Measurements from ENCODE around the gene EXOC7.

EXOC7 gene

DNA sequence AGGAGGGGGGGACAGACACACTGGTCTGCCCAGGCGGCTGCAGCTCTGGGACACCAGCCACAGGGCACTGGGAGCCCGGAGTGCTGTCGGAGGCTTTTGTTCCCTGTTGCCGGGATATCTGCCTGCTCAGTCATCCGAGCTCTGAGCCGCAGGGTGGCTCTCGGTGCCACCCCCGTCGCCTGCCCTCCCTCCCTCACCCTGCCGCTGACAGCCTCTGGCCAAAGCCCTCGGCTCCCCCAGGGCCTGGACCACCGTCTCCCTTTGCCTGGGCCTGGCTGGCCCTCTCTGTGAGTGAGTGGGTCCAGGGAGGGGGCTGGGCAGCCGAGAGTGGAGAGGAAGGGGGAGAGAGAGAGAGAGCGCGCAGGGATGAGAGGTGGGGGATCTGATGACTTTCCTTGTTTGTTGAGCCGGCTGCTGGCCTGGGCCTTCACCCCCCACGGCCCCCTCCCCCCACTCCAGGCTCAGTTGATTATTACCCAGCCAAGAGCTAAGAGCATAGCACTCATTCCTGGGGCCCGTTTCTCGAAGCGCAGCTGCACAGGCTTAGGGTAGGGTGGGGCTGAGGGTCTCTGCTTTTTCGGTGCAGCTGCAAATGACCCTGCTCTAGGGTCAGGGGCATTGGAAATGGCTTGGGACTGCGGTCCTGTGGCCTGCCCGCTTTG is 34.8 kb upstream of the EXOC7 start:
- in situ Hi-C loops (cut with MboI; ENCODE audit: low sequenced_read_pairs) = no loop called here

DNA sequence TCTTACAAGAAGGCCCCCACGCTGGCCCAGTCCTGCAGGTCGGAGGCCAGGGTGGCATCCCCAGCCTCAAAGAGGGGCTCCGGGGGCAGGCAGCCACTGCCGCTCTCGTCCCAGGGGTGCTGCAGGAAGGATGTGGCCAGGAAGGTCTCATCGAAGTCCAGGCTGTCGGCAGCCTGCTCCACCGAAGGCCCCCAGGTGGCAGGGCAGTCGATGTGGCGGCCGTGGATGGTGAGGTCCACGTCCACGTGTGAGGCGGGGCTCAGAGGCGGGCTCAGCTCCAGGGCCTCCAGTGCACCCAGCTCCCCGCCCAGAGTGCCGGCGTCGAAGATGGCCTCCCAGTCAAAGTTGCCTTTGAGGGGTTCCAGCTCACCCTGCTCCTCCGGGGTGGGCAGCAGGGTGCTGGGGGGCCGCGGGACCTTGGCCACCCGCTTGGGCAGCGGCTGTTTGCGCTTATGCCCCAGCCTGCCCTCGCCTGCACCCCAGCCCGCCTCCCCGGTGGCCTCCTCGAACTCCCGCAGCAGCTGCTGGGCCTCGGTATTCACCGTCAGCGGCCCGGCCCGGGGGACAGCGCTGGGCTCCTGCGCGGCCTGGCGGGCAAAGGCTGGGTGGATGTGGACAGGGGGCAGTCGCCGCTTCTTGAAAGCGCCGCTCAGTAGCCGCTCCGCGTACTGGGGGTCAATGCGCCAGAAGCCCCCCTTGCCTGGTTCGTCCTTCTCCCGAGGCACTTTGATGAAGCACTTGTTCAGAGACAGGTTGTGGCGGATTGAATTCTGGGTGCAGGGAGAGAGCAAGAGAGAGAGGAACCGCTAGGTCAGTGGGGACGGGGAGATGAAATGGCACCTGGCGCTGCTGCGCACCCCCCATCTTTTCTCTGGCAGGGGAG is 34.0 kb upstream of the EXOC7 start:
- in situ Hi-C loops (cut with MboI; ENCODE audit: low sequenced_read_pairs) = no loop called here

DNA sequence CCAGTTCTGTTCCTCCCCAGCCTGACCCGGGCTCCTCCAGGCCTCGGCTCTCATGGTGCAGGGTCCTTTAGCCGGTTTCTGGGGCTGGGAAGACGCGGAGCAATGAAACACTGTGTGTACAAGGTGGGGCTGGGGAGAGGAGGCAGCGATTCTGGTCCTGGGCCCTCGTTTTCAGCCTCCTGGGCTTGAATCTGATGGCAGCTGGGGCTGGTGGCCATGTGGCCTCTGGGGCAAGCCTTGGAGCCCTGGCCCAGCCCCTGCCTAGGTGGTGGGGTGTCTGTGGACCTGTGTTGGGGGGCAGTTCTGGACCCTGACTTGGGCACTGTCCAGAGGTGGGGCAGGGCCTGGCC is 33.4 kb upstream of the EXOC7 start:
- in situ Hi-C loops (cut with MboI; ENCODE audit: low sequenced_read_pairs) = no loop called here

DNA sequence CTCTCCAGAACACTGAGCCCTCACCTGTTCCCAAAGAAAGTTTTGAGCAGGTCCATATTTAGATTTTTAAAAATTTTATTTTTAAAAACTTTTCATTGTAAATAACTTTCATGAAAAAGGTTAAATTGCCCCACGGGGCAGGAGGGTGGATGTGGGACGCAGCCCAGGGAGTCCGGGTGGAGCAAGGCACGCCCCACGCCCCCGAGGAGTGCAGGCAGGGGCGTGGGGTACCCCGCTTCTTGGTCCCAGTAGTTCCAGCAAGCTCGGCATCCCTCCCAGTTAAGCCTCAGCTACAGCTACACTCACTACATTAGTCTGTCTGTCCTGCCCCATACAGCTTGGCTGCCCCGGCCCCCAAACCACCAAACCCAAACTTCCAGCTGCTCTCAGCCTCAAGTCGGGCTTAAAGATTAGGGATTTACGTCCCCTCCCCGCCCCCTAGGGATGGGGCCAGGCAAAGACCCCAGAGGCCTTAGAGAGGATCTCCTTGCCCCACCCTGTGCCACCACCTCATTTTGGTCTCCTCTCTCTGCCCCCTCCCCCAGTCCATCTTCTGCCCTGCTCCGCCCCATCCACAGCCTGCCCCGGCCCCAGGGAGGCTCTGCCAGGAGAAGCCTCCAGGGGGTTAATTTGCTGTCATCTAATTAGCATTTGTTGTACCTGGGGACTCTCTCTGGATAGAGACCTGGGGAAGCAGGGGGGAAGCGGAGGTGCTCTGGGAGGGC is 32.9 kb upstream of the EXOC7 start:
- in situ Hi-C loops (cut with MboI; ENCODE audit: low sequenced_read_pairs) = no loop called here

DNA sequence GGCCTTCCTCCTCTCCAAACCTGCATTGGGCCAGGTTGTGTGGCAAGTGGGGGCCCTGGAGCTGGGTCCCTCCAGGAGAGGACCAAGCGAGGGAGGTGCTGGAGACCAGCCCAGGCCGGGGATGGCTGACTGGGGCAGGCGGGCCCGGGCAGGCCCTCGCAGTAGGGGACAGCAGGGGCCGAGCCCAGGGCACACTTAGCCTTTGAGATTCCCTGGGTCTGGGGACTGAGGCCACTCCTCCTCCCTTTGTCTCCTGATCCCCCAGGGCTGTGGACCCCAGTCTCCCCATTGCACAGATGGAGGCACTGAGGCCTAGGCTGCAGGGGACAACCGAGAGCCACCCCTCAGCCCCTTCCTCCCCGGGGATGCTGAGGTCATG is 32.2 kb upstream of the EXOC7 start:
- in situ Hi-C loops (cut with MboI; ENCODE audit: low sequenced_read_pairs) = no loop called here

DNA sequence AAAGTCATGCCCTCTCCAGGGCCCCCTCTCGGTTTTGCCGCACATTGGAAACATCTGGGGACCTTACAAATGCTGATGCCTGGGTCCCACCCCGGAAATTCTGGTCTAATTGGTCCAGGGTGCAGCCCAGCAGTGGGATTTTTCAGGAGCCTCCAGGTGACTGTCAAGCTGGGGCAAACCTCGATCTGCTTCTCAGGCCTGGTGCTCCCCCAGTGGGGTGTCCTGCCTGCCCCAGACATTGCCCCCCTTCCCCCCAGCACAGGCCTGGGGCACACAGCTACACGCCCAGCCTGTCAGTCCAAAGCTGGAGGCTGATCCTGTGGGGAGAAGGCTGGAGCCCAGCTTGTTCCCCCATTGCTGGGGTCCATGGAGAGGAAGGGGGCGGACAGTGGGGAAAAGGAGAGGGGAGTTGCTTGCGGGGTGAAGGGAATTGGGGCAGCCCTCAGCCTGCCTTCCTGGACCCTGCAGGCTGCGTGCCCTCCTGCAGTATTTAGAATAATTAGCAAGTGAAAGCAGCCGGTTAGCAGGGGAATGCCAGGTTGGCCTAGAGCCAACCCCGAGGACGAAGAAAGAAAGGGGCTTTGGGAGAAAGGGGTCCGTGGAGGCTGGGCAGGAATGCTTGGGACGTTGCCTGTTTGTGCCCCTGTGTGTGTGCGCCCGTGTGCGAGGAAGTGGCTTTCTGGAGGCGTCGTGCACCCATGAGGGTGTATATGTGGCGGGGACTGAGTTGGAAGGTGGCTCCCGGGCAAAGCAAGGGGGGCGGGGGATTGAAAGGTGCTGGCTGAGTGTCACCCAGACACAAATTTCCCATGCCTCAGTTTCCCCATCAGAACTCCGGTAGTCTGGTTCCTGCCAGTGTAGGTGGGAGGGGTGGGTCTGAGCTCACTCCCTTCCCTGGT is 31.6 kb upstream of the EXOC7 start:
- in situ Hi-C loops (cut with MboI; ENCODE audit: low sequenced_read_pairs) = no loop called here

DNA sequence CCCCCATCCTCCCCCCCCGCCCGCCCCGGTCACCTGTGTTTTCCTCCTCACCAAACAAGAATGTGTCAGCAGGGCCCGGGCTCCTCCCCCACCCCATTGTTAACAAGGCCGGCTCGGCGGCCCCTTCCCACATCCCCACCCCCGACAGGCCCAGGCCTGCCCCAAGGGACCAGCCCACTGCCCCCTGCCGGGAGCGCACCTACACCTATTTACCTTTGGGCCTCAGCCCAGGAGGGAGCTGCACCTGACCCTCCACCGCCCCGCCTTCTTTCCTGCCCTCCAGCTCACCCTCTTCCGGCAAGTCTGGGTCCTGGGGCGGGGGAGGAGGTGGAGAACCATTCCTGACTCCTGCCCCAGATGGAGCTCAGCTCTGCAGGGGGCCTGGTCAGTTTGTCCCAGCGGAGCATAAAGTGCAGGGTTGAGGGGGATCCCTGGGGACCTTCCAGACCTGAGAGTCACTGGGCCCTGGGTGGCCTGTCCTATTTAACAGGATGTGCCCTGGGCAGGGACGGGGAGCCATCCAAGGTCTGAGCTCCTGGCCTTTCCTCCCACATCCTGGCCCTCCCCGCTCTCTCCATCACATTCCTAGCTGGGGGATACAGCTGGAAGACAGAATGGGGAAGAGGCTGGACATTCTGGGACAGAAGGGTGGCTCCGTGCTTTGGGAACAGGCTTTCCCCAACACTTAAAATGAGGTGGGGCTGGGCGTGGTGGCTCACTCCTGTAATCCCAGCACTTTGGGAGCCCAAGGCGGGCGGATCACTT is 29.2 kb upstream of the EXOC7 start:
- in situ Hi-C loops (cut with MboI; ENCODE audit: low sequenced_read_pairs) = no loop called here

DNA sequence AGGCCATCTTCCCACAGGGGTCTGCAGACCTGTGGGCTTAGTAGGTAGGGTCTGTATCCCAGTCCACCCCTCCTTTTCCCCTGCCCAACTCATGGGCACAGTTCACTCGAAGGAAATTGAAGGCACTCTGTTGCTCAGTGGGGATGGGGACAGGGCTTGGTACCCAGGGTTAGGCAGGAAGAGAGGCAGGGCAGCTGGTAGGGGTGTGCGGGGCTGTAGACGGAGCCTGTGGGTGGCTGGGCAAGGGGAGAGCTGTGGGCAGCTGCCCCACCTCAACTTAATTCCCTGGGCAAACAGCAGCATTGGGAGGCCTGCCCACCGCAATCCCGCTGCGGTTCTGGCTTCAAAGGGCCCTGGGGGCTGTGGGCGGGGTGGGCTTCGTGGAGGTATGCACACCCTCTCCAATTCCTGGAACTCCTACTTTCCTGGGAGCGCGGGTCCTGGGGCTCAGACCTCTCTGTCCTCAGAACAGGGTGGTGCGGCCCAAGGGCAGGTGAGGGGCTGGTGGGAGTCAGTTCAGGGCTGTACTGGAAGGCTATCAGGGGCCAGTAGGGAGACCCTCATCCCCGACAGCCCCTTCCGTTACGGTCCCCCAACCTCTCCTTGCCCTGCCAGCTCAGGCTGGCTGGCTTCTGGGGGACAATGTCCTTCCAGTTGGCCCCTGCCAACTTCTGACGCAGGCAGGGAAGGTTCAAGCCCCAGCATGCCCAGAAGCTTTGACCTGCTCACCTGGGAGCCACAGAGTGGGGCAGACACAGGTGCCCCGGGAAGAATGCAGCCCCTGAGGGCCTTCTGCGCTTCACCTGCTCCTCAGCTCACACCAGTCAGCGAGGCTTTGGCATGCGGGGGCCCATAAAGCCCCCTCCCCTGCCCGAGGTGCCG is 28.3 kb upstream of the EXOC7 start:
- in situ Hi-C loops (cut with MboI; ENCODE audit: low sequenced_read_pairs) = no loop called here

DNA sequence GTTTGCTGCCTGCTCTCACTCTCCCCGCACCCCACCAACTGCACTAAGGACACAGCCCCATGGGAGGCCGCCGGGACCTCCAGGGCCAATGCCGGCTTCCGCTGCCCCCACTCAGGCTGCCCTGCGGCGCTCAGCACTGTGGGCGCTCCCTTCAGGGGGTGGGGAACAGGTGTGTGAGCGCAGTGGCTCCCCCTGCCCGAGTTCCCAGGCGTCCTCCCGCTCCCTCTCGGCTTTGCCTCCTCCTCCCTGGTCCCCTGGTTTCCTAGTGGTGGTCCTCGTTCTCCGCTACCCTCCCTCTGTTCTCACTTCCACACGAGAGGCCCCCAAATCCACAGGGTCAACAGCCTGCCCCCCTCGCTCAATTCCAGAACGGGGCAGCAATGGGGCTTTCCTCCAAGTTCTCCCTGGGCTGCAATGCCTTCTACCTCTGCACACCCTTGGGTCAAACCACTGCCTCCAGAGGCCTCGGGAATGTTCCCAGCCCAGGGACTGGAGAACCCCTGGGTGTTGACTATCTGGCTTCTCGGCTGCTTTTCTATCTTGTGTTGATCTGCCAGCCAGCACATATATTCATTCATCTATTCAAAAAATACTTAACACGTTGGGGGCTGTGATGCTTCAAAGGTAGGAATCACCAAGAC is 27.6 kb upstream of the EXOC7 start:
- in situ Hi-C loops (cut with MboI; ENCODE audit: low sequenced_read_pairs) = no loop called here

DNA sequence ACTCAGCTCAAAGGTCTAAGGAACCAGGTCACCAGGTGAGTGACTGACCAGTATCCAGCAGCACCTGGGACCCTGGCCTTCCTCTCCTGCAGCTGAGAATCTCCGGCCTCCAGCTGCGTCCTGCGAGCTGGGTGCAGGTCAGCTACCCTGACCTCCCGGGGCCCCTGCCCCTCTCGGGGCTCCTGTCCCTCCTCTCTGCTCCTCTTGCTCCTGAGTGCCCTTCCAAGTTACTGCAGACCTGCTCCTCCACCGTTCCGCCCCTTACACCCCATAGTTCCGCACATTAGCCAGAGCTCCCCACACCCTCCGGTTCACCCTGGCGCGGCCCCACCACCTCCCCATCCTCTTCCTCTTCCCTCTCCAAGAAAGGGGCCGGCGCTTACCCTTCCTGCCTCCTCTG is 26.9 kb upstream of the EXOC7 start:
- in situ Hi-C loops (cut with MboI; ENCODE audit: low sequenced_read_pairs) = no loop called here

DNA sequence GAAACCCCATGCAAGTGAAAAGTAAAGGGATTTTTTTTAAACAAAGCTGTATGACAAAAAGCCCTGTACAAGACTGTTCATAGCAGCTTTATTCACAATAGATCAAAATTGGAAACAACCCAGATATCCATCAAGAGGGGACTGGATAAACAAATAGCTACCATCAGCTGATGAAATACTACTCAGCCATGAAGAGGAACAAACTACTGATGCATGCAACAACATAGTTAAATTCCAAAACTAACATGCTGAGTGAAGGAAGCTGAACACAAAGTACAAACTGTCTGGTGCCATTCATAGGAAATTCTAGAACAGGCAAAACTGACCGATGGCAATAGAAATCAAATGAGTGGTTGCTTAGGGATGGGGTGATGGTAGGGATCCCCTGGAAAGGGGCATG is 22.3 kb upstream of the EXOC7 start:
- in situ Hi-C loops (cut with MboI; ENCODE audit: low sequenced_read_pairs) = no loop called here

DNA sequence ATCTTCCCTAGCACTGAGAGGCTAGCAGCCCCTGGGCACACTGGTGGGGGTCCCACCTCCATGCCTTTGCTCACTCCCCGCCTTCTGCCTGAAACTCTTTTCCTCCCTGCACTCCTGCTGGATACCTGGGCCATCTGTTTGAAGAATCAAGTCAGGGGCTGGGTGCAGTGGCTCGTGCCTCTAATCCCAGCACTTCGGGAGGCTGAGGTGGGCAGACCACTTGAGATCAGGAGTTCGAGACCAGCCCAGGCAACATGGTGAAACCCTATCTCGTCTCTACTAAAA is 21.7 kb upstream of the EXOC7 start:
- in situ Hi-C loops (cut with MboI; ENCODE audit: low sequenced_read_pairs) = no loop called here

DNA sequence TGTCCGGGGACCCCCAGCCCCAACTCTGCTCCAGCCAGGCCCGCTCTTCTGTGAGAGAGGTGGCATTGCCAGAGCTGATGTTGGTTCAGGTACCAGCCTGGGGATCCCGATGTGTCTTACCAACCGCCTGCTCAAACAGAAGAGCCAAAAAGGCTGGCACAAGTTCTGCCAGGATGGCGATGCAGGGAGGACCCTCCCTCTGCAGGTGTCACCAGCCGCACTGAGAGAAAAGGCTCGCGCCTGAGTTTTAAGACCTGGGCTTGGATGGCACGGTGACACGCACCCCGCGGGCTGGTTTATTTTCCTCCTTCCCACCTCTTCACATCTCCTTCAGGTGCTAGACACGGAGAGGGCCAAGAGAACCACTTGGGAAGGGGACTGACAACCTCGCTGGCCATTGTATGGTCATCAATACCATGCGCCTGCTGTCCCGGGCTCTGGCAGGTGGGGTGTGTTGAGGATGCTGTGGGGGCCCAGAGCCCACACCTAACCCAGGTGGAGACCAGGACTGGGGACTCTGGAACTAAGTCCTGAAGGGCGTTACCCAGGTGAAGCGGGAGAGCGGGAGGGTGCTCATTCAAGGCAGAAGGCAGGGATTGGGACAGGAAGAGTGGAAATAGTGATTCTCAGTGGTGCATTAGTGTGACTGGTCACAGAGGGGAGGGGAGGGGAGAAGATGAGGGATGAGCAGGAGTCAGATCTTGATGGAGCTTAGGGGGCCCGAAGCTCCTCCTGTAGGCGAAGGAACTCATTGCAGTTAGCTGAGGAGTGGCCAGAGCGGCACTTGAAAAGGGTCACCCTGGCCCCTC is 21.2 kb upstream of the EXOC7 start:
- in situ Hi-C loops (cut with MboI; ENCODE audit: low sequenced_read_pairs) = no loop called here

DNA sequence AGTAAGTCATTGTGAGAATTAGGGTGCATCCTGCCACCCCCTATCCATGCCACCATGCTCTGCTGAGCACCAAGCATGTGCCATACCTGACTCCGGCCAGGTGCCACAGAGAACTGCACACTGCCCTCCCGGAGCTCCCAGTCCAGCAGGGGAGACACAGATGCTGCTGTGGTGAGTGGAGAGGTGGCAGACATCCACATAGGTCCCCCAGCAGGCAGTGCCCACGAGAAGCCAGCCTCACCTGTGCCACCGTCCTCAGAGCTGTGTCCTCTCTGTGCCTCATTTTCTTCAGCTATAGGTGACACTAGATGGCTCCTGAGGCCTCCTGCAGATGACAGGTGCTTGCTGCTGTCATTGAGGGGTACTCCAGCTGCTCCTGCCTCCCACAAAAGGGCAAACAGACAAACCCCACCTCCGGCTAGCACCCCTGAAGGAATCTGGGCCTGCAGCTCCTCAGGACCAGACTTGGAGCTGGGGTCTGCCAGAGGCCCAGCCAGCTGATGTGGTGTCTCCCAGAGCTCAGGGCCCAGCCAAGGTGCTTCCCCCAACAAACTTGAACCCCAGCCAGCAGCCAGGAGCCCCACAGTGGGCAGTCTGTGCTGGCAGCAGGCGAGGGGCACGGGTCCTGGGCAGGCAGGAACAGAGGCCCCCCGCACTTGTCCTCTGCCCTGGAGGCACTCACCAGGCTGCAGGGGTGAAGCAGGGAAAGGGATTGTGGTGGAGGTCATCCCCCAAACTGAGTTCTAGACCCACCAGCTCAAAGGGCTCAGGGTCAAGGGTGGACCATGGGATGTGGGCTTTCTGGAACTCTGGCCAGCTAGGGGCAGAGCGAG is 20.4 kb upstream of the EXOC7 start:
- in situ Hi-C loops (cut with MboI; ENCODE audit: low sequenced_read_pairs) = no loop called here

DNA sequence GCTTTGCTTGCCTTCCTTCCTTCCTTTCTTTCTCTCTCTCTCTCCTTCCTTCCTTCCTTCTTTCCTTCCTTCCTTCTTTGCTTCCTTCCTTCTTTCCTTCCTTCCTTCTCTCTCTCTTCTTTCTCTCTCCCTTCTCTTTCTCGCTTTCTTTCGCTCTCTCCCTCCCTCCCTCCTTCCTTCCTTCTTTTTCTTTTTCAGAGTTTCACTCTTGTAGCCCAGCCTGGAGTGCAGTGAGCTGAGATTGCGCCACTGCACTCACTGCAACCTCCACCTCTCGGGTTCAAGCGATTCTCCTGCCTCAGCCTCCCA is 19.6 kb upstream of the EXOC7 start:
- in situ Hi-C loops (cut with MboI; ENCODE audit: low sequenced_read_pairs) = no loop called here

DNA sequence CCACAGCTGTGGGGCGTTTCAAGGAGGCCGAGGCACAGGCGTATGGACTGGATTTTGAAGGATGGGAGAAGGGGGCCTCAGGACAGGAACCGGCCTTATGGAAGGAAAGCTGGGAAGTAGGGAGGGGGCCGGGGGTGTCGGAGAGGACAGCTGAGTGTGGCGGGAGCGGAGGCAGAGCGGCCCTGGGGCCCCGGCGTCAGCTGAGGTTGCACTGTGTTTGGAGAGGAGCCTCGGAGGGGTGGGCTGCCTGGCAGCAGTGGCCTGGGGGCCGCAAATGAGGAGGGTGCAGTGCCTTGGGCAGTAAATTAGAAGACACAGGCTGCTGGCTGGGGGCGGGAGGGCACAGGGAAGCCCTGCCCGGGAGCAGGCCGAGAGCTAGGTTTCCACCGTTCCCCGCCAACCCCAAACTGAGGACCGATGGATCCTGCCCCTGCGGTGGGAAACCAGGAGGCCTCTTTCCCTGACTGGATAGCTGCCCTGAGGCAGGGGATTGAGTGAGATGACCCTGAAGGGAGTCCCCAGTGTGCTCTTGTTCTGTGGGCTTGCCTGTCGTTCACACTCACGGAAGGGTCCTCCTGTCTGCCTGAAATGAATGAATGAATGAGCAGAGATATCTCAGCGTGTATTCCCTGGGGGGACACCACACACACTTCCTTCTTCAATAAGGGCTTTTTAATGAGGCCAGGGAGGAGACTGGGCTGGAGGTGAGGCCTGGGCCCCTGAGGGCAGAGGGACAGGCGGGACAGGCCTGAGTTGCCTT is 19.0 kb upstream of the EXOC7 start:
- in situ Hi-C loops (cut with MboI; ENCODE audit: low sequenced_read_pairs) = no loop called here

DNA sequence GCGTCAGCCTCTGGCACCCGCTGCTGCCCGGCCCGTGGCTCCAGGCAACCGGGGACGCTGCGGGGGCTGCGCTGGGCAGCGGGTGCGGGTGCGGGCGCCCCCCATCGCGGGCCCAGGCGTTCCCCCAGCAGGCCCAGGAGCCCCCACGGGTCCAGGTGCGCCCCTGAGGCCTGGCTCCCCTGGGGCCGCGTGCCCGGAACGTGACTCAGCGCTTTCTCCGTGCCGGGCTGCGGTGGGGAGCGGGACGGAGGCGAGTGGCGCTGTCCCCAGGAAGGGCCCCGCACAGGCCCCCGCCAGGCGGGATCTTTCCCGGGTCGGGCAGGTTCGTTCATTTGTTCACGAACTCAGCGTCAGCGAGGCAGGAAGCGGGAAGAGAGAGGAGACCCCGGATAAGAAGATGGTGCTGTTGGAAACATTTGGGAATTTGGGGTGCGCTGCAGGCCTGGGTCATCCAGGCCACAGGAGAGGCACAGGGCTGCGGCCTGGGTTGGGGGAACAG is 18.4 kb upstream of the EXOC7 start:
- in situ Hi-C loops (cut with MboI; ENCODE audit: low sequenced_read_pairs) = no loop called here

Data from hTERT RPE-1 (cell line).